Endothelial cell of umbilical vein (primary cell): ENCODE data around the gene ADPRH. TPM values are rescaled to one million over a fixed set of nuclear protein-coding genes. Genes with fewer than 3 reads are reported as not detected.

Experiments used
- BruUV-seq: library from RNA; stranded (reverse); fragments of 400-500 nt; replicated peaks from 2 replicates; lab custom pipeline; 2021; lab: Mats Ljungman, UMichigan
- CTCF ChIA-PET: fragments of 300-600, 350-600 bp; sonication (Branson Sonifier 250); formaldehyde crosslinking; loops from one replicate; lab custom pipeline; 2021; ENCODE audit warnings: antibody characterized with exemption, inconsistent platforms; lab: Charles Lee
- POLR2A ChIA-PET: fragments of 300-600, 350-600 bp; sonication (Branson Sonifier 250); formaldehyde crosslinking; loops from one replicate; lab custom pipeline; 2021; ENCODE audit warnings: antibody characterized with exemption, inconsistent platforms; lab: Charles Lee
- DNase-seq: peaks from one replicate; pipeline ENCODE4 v3.0.0-alpha.2; 2011; ENCODE audit warnings: low read depth, low spot score
- FAIRE-seq: peaks from 2 replicates; lab custom pipeline; 2011; peaks lifted over from hg19 to GRCh38; lab: Jason Lieb, UNC
- H2AFZ ChIP-seq: 2 replicates; pipeline ENCODE4 v1.6.0; 2012; ENCODE audit warnings: low read depth, low read length, control low read depth, inconsistent platforms
- H3K27ac ChIP-seq: 2 replicates; pipeline ENCODE4 v1.5.1; 2011; ENCODE audit warnings: low read depth, mild to moderate bottlenecking, control low read depth, low read length, moderate library complexity; ENCODE audit not compliant: insufficient read depth
- H3K27me3 ChIP-seq, 2 experiments: 2 replicates each; pipeline versions ENCODE4 v1.6.0 to v1.6.1; 2011; ENCODE audit warnings: low read length in 2 of 2, mixed read lengths in 1 of 2; ENCODE audit not compliant: control insufficient read depth in 2 of 2, insufficient read depth in 2 of 2
- H3K36me3 ChIP-seq, 2 experiments: 2 replicates in 1 of 2; 3 replicates in 1 of 2; pipeline ENCODE4 v1.5.1; 2011; ENCODE audit warnings: low read length in 2 of 2, mild to moderate bottlenecking in 1 of 2, moderate library complexity in 1 of 2; ENCODE audit not compliant: control insufficient read depth in 2 of 2, insufficient read depth in 2 of 2; ENCODE audit errors: extremely low read depth in 1 of 2
- H3K4me1 ChIP-seq: 3 replicates; pipeline ENCODE4 v1.5.1; 2011; ENCODE audit warnings: mild to moderate bottlenecking, low read length; ENCODE audit not compliant: control insufficient read depth, insufficient read depth; ENCODE audit errors: extremely low read depth
- H3K4me2 ChIP-seq: 2 replicates; pipeline ENCODE4 v1.6.1; 2011; ENCODE audit warnings: low read length, control low read depth, mixed read lengths; ENCODE audit not compliant: insufficient read depth
- H3K4me3 ChIP-seq, 3 experiments: fragments of 200-600 bp in 1 of 3; sonication (generic), shearing (Covaris generic) in 1 of 3; replicated peaks in 1 of 3; 2 replicates each; pipeline ENCODE4 v1.5.1; 2011 to 2016; ENCODE audit warnings: control low read depth in 3 of 3, low read length in 3 of 3, mild to moderate bottlenecking in 2 of 3, inconsistent platforms in 1 of 3, low read depth in 1 of 3, moderate library complexity in 1 of 3; ENCODE audit not compliant: insufficient read depth in 1 of 3
- H3K79me2 ChIP-seq: 2 replicates; pipeline ENCODE4 v1.6.0; 2012; ENCODE audit warnings: low read length, inconsistent platforms; ENCODE audit not compliant: control insufficient read depth, insufficient read depth
- H3K9ac ChIP-seq: replicated peaks from 2 replicates; pipeline ENCODE3; 2011; ENCODE audit warnings: low read length, control low read depth; ENCODE audit not compliant: insufficient read depth; ENCODE audit errors: extremely low read depth
- H3K9me1 ChIP-seq: replicated peaks from 3 replicates; pipeline ENCODE4 v1.6.0; 2011; ENCODE audit warnings: mild to moderate bottlenecking, low read length; ENCODE audit not compliant: control insufficient read depth, insufficient read depth; ENCODE audit errors: extremely low read depth
- H3K9me3 ChIP-seq: replicated peaks from 2 replicates; pipeline ENCODE4 v1.5.1; 2012; ENCODE audit warnings: low read length, inconsistent platforms; ENCODE audit not compliant: control insufficient read depth, insufficient read depth
- H4K20me1 ChIP-seq: replicated peaks from 2 replicates; pipeline ENCODE3; 2011; ENCODE audit warnings: mild to moderate bottlenecking, low read length; ENCODE audit not compliant: control insufficient read depth, insufficient read depth; ENCODE audit errors: extremely low read depth
- EZH2 ChIP-seq: IDR thresholded peaks from 2 replicates; pipeline ENCODE4 v1.6.1; 2012; ENCODE audit warnings: borderline replicate concordance, low read depth, mild to moderate bottlenecking, moderate library complexity, low read length, inconsistent platforms; ENCODE audit not compliant: severe bottlenecking
- FOS ChIP-seq: IDR thresholded peaks from 2 replicates; pipeline ENCODE4 v1.6.1; 2011; ENCODE audit warnings: mild to moderate bottlenecking, low read length, moderate library complexity, borderline replicate concordance; ENCODE audit not compliant: insufficient read depth
- GATA2 ChIP-seq: IDR thresholded peaks from 2 replicates; pipeline ENCODE4 v1.7.0; 2011; ENCODE audit warnings: low read depth, mild to moderate bottlenecking, moderate library complexity, mixed read lengths, low read length; ENCODE audit not compliant: insufficient read length, insufficient read depth
- JUN ChIP-seq: IDR thresholded peaks from 2 replicates; pipeline ENCODE4 v1.6.1; 2011; ENCODE audit warnings: borderline replicate concordance, low read depth; ENCODE audit not compliant: insufficient read length, insufficient read depth
- MYC ChIP-seq: IDR thresholded peaks from one replicate; pipeline ENCODE4 v1.6.1; 2011; ENCODE audit warnings: mild to moderate bottlenecking, low read depth, low read length
- POLR2A ChIP-seq: IDR thresholded peaks from 2 replicates; pipeline ENCODE4 v1.6.1; 2012; ENCODE audit warnings: low read depth, mild to moderate bottlenecking, control low read depth, low read length
- POLR2AphosphoS5 ChIP-seq: IDR thresholded peaks from 2 replicates; pipeline ENCODE4 v1.6.1; 2012; ENCODE audit warnings: low read depth, mild to moderate bottlenecking, control low read depth, low read length, moderate library complexity; ENCODE audit not compliant: insufficient read depth
- dilution Hi-C: fragments of 300-500 bp; cut with MboI; formaldehyde crosslinking; loops from one replicate; pipeline ENCODE4 v1.15.0; 2019; ENCODE audit warnings: low sequenced_read_pairs; ENCODE audit not compliant: extremely low pct_ligation_motif_present
- intact Hi-C: fragments of 100-400 bp; cut with micrococcal nuclease; formaldehyde crosslinking; loops from one replicate; pipeline ENCODE4 v1.10.0; 2022
- polyA plus RNA-seq, 4 experiments: library from polyadenylated mRNA; depleted of rRNA in 3 of 4; stranded (reverse) in 3 of 4; unstranded in 1 of 4; fragments of >200 nt; gene quantifications; 2 replicates each; pipeline versions ENCODE4 v1.2.1 to v1.2.3, GENCODE V29; 2011 to 2012; ENCODE audit warnings: missing spikeins in 1 of 4
- total RNA-seq: library from RNA; stranded (reverse); gene quantifications from 2 replicates; pipeline ENCODE4 v1.2.3, GENCODE V29; 2021
- TF ChIP-seq, protein P1 (sequence below): IDR thresholded peaks from 2 replicates; pipeline ENCODE4 v1.6.1; 2011; ENCODE audit not compliant: insufficient read depth, insufficient read length
- TF ChIP-seq, protein P2 (sequence below), 2 donors: IDR thresholded peaks; 1 replicate in 1 of 2; 2 replicates in 1 of 2; pipeline ENCODE4 v1.5.1; 2011; ENCODE audit warnings: low read length in 2 of 2, mild to moderate bottlenecking in 2 of 2, moderate library complexity in 2 of 2, control low read depth in 1 of 2, inconsistent platforms in 1 of 2, low read depth in 1 of 2; ENCODE audit not compliant: insufficient read depth in 1 of 2; ENCODE audit errors: extremely low read depth in 1 of 2

ADPRH gene
- total and polyA plus RNA-seq, 2 donors (not counting 3 experiments of a cell fraction or from before 2014, with no cell fraction given), result 3.5 to 8.0 TPM

DNA sequence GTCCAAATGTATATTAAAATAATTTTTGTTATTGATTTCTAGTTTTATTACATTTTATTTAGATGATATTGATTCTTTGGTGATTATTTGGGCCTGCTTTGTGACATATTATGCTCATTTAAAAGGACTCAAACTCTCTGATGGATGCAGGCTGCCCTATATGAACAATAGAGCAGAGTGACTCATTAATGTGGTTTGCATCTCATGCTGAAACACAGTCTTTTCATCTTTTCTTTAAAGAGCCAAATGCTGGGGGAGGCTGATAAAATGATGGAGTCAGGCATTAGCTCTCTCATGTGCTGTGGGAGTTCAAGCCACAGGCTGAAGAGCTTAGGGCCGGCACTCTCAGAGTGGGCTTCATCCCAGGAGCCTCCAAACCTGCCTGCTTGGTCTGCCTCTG lies 25.6 kb downstream of the ADPRH start:
- no peaks in the 10 kb centered on the region for H3K36me3 ChIP-seq
- intact Hi-C loops, result no loop called here
- no peaks in the 10 kb centered on the region for H4K20me1 ChIP-seq
- no TSS peak for BruUV-seq
- H3K9me3 ChIP-seq, result no peaks in the 10 kb centered on the region
- ChIA-PET CTCF (interaction anchor here (1.0 to 1.6 kb wide), 2 partner anchors 45 to 72 kb away, joined by 3 to 4 read pairs; partner anchors contain the start of gene COX17), POLR2A (no interaction called here)
- H3K9me1 ChIP-seq, result no peaks in the 10 kb centered on the region
- no peak overlapping the region for H3K9ac ChIP-seq
- peaks cover 9% of the 10 kb centered on the region for H3K4me1 ChIP-seq
- no peak overlapping the region for H2AFZ ChIP-seq
- DNase-seq (no peak), FAIRE-seq (peak; percentile 57)
- H3K4me2 ChIP-seq, result no peak overlapping the region
- peaks cover 8 to 10% of the 10 kb centered on the region in 2 experiments for H3K27me3 ChIP-seq
- no peak overlapping the region for H3K27ac ChIP-seq
- no peaks in the 10 kb centered on the region for H3K79me2 ChIP-seq
- no peak for TF ChIP-seq GATA2
- TF ChIP-seq, protein P1, sequence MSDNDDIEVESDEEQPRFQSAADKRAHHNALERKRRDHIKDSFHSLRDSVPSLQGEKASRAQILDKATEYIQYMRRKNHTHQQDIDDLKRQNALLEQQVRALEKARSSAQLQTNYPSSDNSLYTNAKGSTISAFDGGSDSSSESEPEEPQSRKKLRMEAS, result no peak
- peak; percentile 63 for TF ChIP-seq FOS
- peak; percentile 14 for TF ChIP-seq JUN
- no peak overlapping the region for H3K4me3 ChIP-seq
- dilution Hi-C loops, result no loop called here

DNA sequence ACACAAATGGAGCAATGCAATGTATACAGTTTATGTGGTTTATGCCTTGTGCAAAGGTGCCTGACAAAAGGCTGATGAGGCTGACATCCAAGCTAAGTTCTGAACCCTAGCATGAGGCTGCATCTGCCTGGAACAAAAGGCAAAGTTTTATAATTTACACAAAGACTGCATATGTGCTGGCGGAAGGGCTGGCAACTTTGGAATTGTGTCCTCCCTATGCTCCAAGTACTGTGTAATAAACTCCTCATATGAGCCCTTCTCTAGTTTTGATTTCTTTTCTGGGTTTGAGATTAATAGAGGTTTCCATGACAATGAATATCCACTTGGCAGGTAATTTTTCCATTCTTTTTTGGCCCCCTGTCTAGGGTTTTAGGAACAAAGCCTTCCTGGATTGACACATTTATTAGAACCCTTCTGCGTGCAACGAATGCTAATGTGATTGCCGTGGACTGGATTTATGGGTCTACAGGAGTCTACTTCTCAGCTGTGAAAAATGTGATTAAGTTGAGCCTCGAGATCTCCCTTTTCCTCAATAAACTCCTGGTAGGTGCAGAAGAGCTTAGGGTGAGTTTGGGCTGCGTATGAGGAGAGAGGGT lies 29.2 kb downstream of the ADPRH start:
- no peaks in the 10 kb centered on the region for H3K9me3 ChIP-seq
- intact Hi-C loops (no loop called here), dilution Hi-C loops (no loop called here)
- CTCF ChIA-PET, result interaction anchor here (1.0 to 1.7 kb wide), 2 partner anchors 19 to 29 kb away, joined by 3 to 4 read pairs; partner anchors contain the start of gene ADPRH
- no peaks in the 10 kb centered on the region for H3K4me1 ChIP-seq
- peaks cover 8 to 11% of the 10 kb centered on the region in 2 experiments for H3K27me3 ChIP-seq
- no peak overlapping the region for H3K4me3 ChIP-seq
- H2AFZ ChIP-seq, result no peak overlapping the region
- TF ChIP-seq GATA2 (no peak), EZH2 (no peak), POLR2A (no peak), JUN (no peak), FOS (no peak), POLR2AphosphoS5 (no peak), MYC (no peak)
- TF ChIP-seq, protein P2, sequence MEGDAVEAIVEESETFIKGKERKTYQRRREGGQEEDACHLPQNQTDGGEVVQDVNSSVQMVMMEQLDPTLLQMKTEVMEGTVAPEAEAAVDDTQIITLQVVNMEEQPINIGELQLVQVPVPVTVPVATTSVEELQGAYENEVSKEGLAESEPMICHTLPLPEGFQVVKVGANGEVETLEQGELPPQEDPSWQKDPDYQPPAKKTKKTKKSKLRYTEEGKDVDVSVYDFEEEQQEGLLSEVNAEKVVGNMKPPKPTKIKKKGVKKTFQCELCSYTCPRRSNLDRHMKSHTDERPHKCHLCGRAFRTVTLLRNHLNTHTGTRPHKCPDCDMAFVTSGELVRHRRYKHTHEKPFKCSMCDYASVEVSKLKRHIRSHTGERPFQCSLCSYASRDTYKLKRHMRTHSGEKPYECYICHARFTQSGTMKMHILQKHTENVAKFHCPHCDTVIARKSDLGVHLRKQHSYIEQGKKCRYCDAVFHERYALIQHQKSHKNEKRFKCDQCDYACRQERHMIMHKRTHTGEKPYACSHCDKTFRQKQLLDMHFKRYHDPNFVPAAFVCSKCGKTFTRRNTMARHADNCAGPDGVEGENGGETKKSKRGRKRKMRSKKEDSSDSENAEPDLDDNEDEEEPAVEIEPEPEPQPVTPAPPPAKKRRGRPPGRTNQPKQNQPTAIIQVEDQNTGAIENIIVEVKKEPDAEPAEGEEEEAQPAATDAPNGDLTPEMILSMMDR (IDR thresholded peaks at IDR 0.05; ENCODE audit: extremely low read depth in 1 of 2, insufficient read depth in 1 of 2, low read depth in 1 of 2, low read length in 2 of 2), result no peak
- TF ChIP-seq, protein P1, result no peak
- no peaks in the 10 kb centered on the region for H3K36me3 ChIP-seq
- no TSS peak for BruUV-seq
- no peaks in the 10 kb centered on the region for H3K79me2 ChIP-seq
- no peak overlapping the region for H3K27ac ChIP-seq
- no peak overlapping the region for H3K4me2 ChIP-seq
- FAIRE-seq, result no peak
- H4K20me1 ChIP-seq, result no peaks in the 10 kb centered on the region
- no peaks in the 10 kb centered on the region for H3K9me1 ChIP-seq
- POLR2A ChIA-PET, result no interaction called here
- no peak for DNase-seq
- H3K9ac ChIP-seq, result no peak overlapping the region
